GM12878 (cell line): Measurements from ENCODE around the gene DPP4. TPM values are rescaled to one million over a fixed set of nuclear protein-coding genes. Genes with fewer than 3 reads are reported as not detected.

Source experiments
- ATAC-seq: fragments of 200-7000 bp; cut with Tn5 transposase; 3 replicates; pipeline ENCODE4 v1.9.1; 2020; ENCODE audit warnings: mild to moderate bottlenecking, moderate library complexity
- BruUV-seq: library from RNA; stranded (reverse); fragments of 400-500 nt; replicated peaks from 2 replicates; lab custom pipeline; 2021; lab: Mats Ljungman, UMichigan
- CTCF ChIA-PET: fragments of 300-600 bp; sonication (Branson Sonifier 250); formaldehyde crosslinking; extraction: SDS; loops from one replicate; lab custom pipeline; 2021; ENCODE audit warnings: inconsistent platforms; lab: Yijun Ruan, JAX
- POLR2A ChIA-PET: fragments of 350-600 bp; formaldehyde crosslinking; extraction: SDS; loops from one replicate; lab custom pipeline; 2021; ENCODE audit warnings: inconsistent platforms; lab: Charles Lee
- RAD21 ChIA-PET: fragments of 300-600 bp; sonication (Branson Sonifier 250); formaldehyde crosslinking; loops from one replicate; lab custom pipeline; 2023; ENCODE audit warnings: antibody characterized with exemption; ENCODE audit not compliant: unreplicated experiment; lab: Charles Lee
- SMC1A ChIA-PET: fragments of 300-600 bp; sonication (Branson Sonifier 250); formaldehyde crosslinking; loops from one replicate; lab custom pipeline; 2023; ENCODE audit not compliant: unreplicated experiment, uncharacterized antibody; lab: Charles Lee
- DNase-seq: peaks from one replicate; pipeline ENCODE4 v3.0.0-alpha.2; 2011; ENCODE audit warnings: low read depth, low spot score
- FAIRE-seq: peaks from 3 replicates; lab custom pipeline; 2011; peaks lifted over from hg19 to GRCh38; lab: Jason Lieb, UNC
- H2AFZ ChIP-seq: 2 replicates; pipeline ENCODE4 v1.6.0; 2011; ENCODE audit warnings: low read depth, low read length, control low read depth; ENCODE audit not compliant: control insufficient read depth
- H3K27ac ChIP-seq: 2 replicates; pipeline ENCODE4 v1.5.1; 2011; ENCODE audit warnings: control low read depth; ENCODE audit not compliant: control insufficient read depth, insufficient read depth
- H3K27me3 ChIP-seq, 2 experiments: replicated peaks in 1 of 2; 2 replicates each; pipeline versions ENCODE4 v1.6.0 to v1.6.1; 2011; ENCODE audit warnings: low read length in 1 of 2; ENCODE audit not compliant: control insufficient read depth in 2 of 2, insufficient read depth in 2 of 2
- H3K36me3 ChIP-seq, 2 experiments: 2 replicates each; pipeline ENCODE4 v1.5.1; 2011; ENCODE audit warnings: low read length in 1 of 2; ENCODE audit not compliant: control insufficient read depth in 2 of 2, insufficient read depth in 2 of 2
- H3K4me1 ChIP-seq: 2 replicates; pipeline ENCODE4 v1.6.1; 2011; ENCODE audit warnings: mild to moderate bottlenecking, low read length, moderate library complexity, mixed read lengths; ENCODE audit not compliant: control insufficient read depth, insufficient read depth
- H3K4me2 ChIP-seq: 2 replicates; pipeline ENCODE4 v1.6.0; 2011; ENCODE audit warnings: control low read depth; ENCODE audit not compliant: control insufficient read depth, insufficient read depth
- H3K4me3 ChIP-seq: fragments of 200-600 bp; sonication (generic); 2 replicates; pipeline ENCODE4 v1.5.1; 2016
- H3K79me2 ChIP-seq: 2 replicates; pipeline ENCODE4 v1.6.0; 2011; ENCODE audit warnings: low read length; ENCODE audit not compliant: control insufficient read depth, insufficient read depth
- H3K9ac ChIP-seq: 2 replicates; pipeline ENCODE4 v1.8.0; 2011; ENCODE audit warnings: low read length, control low read depth, mixed read lengths; ENCODE audit not compliant: control insufficient read depth, insufficient read depth
- H3K9me3 ChIP-seq: replicated peaks from 3 replicates; pipeline ENCODE4 v1.5.1; 2011; ENCODE audit warnings: mild to moderate bottlenecking, low read length; ENCODE audit not compliant: control insufficient read depth, insufficient read depth
- H4K20me1 ChIP-seq: 2 replicates; pipeline ENCODE4 v1.6.0; 2011; ENCODE audit not compliant: control insufficient read depth, insufficient read depth
- MTA3 ChIP-seq: IDR thresholded peaks from 2 replicates; pipeline ENCODE4 v1.6.1; 2012; ENCODE audit warnings: low read length, inconsistent platforms, borderline replicate concordance
- NRF1 ChIP-seq: conservative IDR thresholded peaks from 2 replicates; pipeline ENCODE4 v1.6.1; 2011; ENCODE audit warnings: mild to moderate bottlenecking, low read depth, low read length, improper control_type of control experiment
- POLR2AphosphoS5 ChIP-seq: IDR thresholded peaks from 2 replicates; pipeline ENCODE4 v1.6.1; 2011; ENCODE audit warnings: mild to moderate bottlenecking, low read length, inconsistent platforms
- RCOR1 ChIP-seq: conservative IDR thresholded peaks from 2 replicates; pipeline ENCODE4 v1.6.1; 2012; ENCODE audit warnings: low read depth, low read length, improper control_type of control experiment
- TARDBP ChIP-seq: IDR thresholded peaks from 2 replicates; pipeline ENCODE4 v1.6.1; 2016; ENCODE audit warnings: borderline replicate concordance
- WGBS: methylation state at CpG from one replicate; pipeline ENCODE4 v1.1.6; 2016; ENCODE audit warnings: low lambda C conversion rate; ENCODE audit not compliant: insufficient replicate concordance, insufficient coverage; ENCODE audit errors: missing lambda C conversion rate; 5-methylcytosine and 5-hydroxymethylcytosine counted together
- in situ Hi-C: fragments of 300-500 bp; cut with MboI; formaldehyde crosslinking; loops from 9 replicates; pipeline ENCODE4 v1.14.3; 2018; ENCODE audit warnings: mixed read lengths
- intact Hi-C: fragments of 100-400 bp; cut with micrococcal nuclease; formaldehyde crosslinking; loops from one replicate; pipeline ENCODE4 v1.14.2; 2022; ENCODE audit not compliant: unreplicated experiment
- polyA plus RNA-seq, 11 experiments: library from polyadenylated mRNA; depleted of rRNA in 4 of 11; unstranded in 6 of 11; stranded (reverse) in 5 of 11; fragments of >200 nt; fragmentation: Nextera tagmentation in 4 of 11; fragmentation: Illumina TruSeq in 1 of 11; extraction: Ambion mirVana in 4 of 11; extraction: Trizol in 1 of 11; gene quantifications; 1 replicate in 1 of 11; 2 replicates in 10 of 11; pipeline versions ENCODE4 v1.2.1 to v1.2.3, GENCODE V29; 2011 to 2016; ENCODE audit warnings: inconsistent platforms in 2 of 11, missing spikeins in 2 of 11, low read depth in 1 of 11
- total RNA-seq, 4 experiments: library from RNA; depleted of rRNA in 3 of 4; stranded (reverse); fragments of >200 nt in 3 of 4; fragmentation: Illumina TruSeq in 1 of 4; extraction: Trizol in 1 of 4; gene quantifications; 2 replicates each; pipeline versions ENCODE4 v1.2.1 to v1.2.3, GENCODE V29; 2013 to 2021
- TF ChIP-seq, protein P1 (sequence below): IDR thresholded peaks from 2 replicates; pipeline ENCODE4 v1.6.1; 2012; ENCODE audit warnings: improper control_type of control experiment, low read depth, low read length; ENCODE audit not compliant: insufficient replicate concordance

DPP4 gene
- total and polyA plus RNA-seq, 10 of the 15 experiments (the other 5 are each of a cell fraction or from before 2014, with no cell fraction given) = 4.1 to 11.4 (median 9.3) TPM

DNA sequence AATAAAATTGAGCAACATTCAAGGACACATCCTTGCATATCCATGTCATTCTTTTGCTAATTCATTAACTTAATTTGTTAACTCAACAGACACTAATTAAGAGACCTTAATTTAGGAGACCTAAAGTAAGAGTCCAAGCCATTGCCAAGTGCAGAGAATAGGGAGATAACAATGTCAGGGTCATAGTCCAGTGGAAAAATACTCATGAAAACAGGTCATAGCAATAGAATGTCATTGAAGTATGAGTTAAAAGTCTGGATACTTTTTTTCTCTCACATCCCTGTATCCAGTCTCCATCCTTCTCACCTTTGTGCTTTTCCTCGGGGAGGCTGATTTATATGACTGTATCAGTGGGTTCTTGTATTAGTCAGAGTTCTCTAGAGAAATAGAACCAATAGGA is 26.6 kb upstream of the DPP4 start:
- Histone ChIP-seq H3K27me3 (no peaks in the 10 kb centered on the region; a peak in 2 of 4 replicates), H3K36me3 (no peaks in the 10 kb centered on the region), H2AFZ (no peak overlapping the region), H3K4me2 (no peak overlapping the region), H3K9ac (no peak overlapping the region), H3K79me2 (no peaks in the 10 kb centered on the region), H3K4me1 (no peaks in the 10 kb centered on the region), H3K4me3 (no peak overlapping the region), H4K20me1 (no peaks in the 10 kb centered on the region), H3K9me3 (no peaks in the 10 kb centered on the region), H3K27ac (no peak overlapping the region)
- BruUV-seq = no TSS peak
- no peak for ATAC-seq
- intact Hi-C loops (no loop called here), in situ Hi-C loops (no loop called here)
- SMC1A ChIA-PET = interaction anchor here (1.0 to 1.4 kb wide), 2 partner anchors 10 to 160 kb away, joined by 3 to 4 read pairs; no protein-coding TSS in a partner anchor
- CTCF ChIA-PET = interaction anchor here (1.3 kb wide), 1 partner anchor 26 kb away, joined by 4 read pairs; no protein-coding TSS in a partner anchor
- POLR2A ChIA-PET = interaction anchor here (0.7 kb wide), 1 partner anchor 1954 kb away, joined by 3 read pairs; no protein-coding TSS in a partner anchor
- RAD21 ChIA-PET = no interaction called here
- no peak for DNase-seq
- WGBS = 0% methylated on average over 1 of the region's 1 CpG
- FAIRE-seq = no peak
- TF ChIP-seq NRF1 = no peak
- no peak for TF ChIP-seq POLR2AphosphoS5
- no peak for TF ChIP-seq RCOR1
- no peak for TF ChIP-seq TARDBP
- no peak for TF ChIP-seq MTA3
- TF ChIP-seq, protein P1, sequence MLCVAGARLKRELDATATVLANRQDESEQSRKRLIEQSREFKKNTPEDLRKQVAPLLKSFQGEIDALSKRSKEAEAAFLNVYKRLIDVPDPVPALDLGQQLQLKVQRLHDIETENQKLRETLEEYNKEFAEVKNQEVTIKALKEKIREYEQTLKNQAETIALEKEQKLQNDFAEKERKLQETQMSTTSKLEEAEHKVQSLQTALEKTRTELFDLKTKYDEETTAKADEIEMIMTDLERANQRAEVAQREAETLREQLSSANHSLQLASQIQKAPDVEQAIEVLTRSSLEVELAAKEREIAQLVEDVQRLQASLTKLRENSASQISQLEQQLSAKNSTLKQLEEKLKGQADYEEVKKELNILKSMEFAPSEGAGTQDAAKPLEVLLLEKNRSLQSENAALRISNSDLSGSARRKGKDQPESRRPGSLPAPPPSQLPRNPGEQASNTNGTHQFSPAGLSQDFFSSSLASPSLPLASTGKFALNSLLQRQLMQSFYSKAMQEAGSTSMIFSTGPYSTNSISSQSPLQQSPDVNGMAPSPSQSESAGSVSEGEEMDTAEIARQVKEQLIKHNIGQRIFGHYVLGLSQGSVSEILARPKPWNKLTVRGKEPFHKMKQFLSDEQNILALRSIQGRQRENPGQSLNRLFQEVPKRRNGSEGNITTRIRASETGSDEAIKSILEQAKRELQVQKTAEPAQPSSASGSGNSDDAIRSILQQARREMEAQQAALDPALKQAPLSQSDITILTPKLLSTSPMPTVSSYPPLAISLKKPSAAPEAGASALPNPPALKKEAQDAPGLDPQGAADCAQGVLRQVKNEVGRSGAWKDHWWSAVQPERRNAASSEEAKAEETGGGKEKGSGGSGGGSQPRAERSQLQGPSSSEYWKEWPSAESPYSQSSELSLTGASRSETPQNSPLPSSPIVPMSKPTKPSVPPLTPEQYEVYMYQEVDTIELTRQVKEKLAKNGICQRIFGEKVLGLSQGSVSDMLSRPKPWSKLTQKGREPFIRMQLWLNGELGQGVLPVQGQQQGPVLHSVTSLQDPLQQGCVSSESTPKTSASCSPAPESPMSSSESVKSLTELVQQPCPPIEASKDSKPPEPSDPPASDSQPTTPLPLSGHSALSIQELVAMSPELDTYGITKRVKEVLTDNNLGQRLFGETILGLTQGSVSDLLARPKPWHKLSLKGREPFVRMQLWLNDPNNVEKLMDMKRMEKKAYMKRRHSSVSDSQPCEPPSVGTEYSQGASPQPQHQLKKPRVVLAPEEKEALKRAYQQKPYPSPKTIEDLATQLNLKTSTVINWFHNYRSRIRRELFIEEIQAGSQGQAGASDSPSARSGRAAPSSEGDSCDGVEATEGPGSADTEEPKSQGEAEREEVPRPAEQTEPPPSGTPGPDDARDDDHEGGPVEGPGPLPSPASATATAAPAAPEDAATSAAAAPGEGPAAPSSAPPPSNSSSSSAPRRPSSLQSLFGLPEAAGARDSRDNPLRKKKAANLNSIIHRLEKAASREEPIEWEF = no peak
